PFSK-1 (cell line): ENCODE results near the gene USH2A.

Experiments used
- FOXP2 ChIP-seq: optimal IDR thresholded peaks from 2 replicates; pipeline ENCODE3; 2011; ENCODE audit warnings: borderline replicate concordance, control low read depth, inconsistent platforms; ENCODE audit not compliant: insufficient read depth; ENCODE audit errors: extremely low read length, extremely low read depth
- POLR2AphosphoS5 ChIP-seq: IDR thresholded peaks from 2 replicates; pipeline ENCODE4 v1.6.1; 2012; ENCODE audit warnings: low read depth, mild to moderate bottlenecking, control low read depth, low read length, moderate library complexity
- SIN3A ChIP-seq: IDR thresholded peaks from 2 replicates; pipeline ENCODE4 v1.6.1; 2012; ENCODE audit warnings: mild to moderate bottlenecking, low read length, moderate library complexity, borderline replicate concordance; ENCODE audit not compliant: insufficient read depth
- TAF1 ChIP-seq: IDR thresholded peaks from 2 replicates; pipeline ENCODE4 v1.6.1; 2012; ENCODE audit warnings: low read length, control low read depth, borderline replicate concordance; ENCODE audit not compliant: insufficient read depth
- TF ChIP-seq, protein P1 (sequence below), 2 experiments: IDR thresholded peaks; 2 replicates each; pipeline versions ENCODE4 v1.6.1 to v1.8.0; 2011 to 2012; ENCODE audit warnings: low read depth in 2 of 2, low read length in 2 of 2, control low read depth in 1 of 2, inconsistent platforms in 1 of 2, mild to moderate bottlenecking in 1 of 2, moderate library complexity in 1 of 2; ENCODE audit not compliant: insufficient read depth in 1 of 2

The USH2A gene

GRCh38 chr1:216430744-216431143 is 7.5 kb upstream of the USH2A start:
- no peak for TF ChIP-seq POLR2AphosphoS5
- TF ChIP-seq, protein P1, sequence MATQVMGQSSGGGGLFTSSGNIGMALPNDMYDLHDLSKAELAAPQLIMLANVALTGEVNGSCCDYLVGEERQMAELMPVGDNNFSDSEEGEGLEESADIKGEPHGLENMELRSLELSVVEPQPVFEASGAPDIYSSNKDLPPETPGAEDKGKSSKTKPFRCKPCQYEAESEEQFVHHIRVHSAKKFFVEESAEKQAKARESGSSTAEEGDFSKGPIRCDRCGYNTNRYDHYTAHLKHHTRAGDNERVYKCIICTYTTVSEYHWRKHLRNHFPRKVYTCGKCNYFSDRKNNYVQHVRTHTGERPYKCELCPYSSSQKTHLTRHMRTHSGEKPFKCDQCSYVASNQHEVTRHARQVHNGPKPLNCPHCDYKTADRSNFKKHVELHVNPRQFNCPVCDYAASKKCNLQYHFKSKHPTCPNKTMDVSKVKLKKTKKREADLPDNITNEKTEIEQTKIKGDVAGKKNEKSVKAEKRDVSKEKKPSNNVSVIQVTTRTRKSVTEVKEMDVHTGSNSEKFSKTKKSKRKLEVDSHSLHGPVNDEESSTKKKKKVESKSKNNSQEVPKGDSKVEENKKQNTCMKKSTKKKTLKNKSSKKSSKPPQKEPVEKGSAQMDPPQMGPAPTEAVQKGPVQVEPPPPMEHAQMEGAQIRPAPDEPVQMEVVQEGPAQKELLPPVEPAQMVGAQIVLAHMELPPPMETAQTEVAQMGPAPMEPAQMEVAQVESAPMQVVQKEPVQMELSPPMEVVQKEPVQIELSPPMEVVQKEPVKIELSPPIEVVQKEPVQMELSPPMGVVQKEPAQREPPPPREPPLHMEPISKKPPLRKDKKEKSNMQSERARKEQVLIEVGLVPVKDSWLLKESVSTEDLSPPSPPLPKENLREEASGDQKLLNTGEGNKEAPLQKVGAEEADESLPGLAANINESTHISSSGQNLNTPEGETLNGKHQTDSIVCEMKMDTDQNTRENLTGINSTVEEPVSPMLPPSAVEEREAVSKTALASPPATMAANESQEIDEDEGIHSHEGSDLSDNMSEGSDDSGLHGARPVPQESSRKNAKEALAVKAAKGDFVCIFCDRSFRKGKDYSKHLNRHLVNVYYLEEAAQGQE (IDR thresholded peaks at IDR 0.05; ENCODE audit: insufficient read depth in 1 of 2, low read depth in 2 of 2, low read length in 2 of 2) = no peak
- TF ChIP-seq FOXP2 = no peak
- no peak for TF ChIP-seq TAF1
- no peak for TF ChIP-seq SIN3A

GRCh38 chr1:216425577-216425976 is 2.3 kb upstream of the USH2A start:
- TF ChIP-seq SIN3A (no peak), POLR2AphosphoS5 (no peak), TAF1 (no peak), FOXP2 (no peak)
- TF ChIP-seq, protein P1 (IDR thresholded peaks at IDR 0.05; ENCODE audit: insufficient read depth in 1 of 2, low read depth in 2 of 2, low read length in 2 of 2) = no peak

- TF ChIP-seq, protein P1 (IDR thresholded peaks at IDR 0.05; ENCODE audit: insufficient read depth in 1 of 2, low read depth in 2 of 2, low read length in 2 of 2) = no peak
- no peak for TF ChIP-seq FOXP2
- TF ChIP-seq POLR2AphosphoS5 = no peak
- no peak for TF ChIP-seq TAF1
- no peak for TF ChIP-seq SIN3A
Observed at GRCh38 chr1:216420746-216421145, 2.5 kb downstream of the USH2A start.

- TF ChIP-seq SIN3A (no peak), POLR2AphosphoS5 (no peak), FOXP2 (no peak), TAF1 (no peak)
- TF ChIP-seq, protein P1 (IDR thresholded peaks at IDR 0.05; ENCODE audit: insufficient read depth in 1 of 2, low read depth in 2 of 2, low read length in 2 of 2) = no peak
Observed at GRCh38 chr1:216420263-216420662, 3.0 kb downstream of the USH2A start.

DNA sequence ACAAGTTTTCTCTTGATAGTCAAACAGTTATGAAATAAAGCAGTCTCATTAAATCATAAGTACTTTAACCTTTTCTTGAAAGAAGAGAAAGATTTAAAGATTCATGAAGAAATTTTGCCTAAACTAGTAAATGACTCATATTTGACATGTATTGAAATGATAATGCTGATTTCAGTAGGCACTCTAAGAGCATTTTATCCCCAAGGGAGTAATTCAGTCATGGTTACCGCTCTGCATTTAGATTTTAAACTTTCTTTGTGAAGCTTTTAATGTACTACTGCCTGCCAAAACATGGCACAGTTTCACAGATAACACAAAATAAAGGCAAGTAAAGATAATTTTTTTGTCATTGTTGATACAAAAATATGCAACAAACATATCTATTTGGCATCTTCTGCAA is 6.8 kb downstream of the USH2A start:
- TF ChIP-seq SIN3A (no peak), POLR2AphosphoS5 (no peak), FOXP2 (no peak), TAF1 (no peak)
- TF ChIP-seq, protein P1 (IDR thresholded peaks at IDR 0.05; ENCODE audit: insufficient read depth in 1 of 2, low read depth in 2 of 2, low read length in 2 of 2) = no peak
